Memory B cell (primary cell): ENCODE results near the gene ARRB2.
A peak's percentile ranks its signal among the peaks of the same experiment; 100 is the strongest.
"Not testable (repeated sequence)": the region's sequence is repeated elsewhere in the genome, so short reads cannot be mapped to it uniquely, and the experiment has no call there.

ENCODE experiments used
- ATAC-seq: fragments of 150-1000 bp; cut with Tn5 transposase; 2 replicates; pipeline ENCODE4 v1.10.0; 2021; ENCODE audit warnings: low read depth, mild to moderate bottlenecking, moderate library complexity
- DNase-seq, 2 donors: peaks; one replicate each; pipeline ENCODE4 v3.0.0; 2022; ENCODE audit warnings: low spot score in 2 of 2
- H3K27ac Mint-ChIP-seq: one replicate; pipeline ENCODE4 v1.8.0; 2022; ENCODE audit warnings: mild to moderate bottlenecking, moderate library complexity, mixed read lengths
- H3K27me3 Mint-ChIP-seq: one replicate; pipeline ENCODE4 v1.8.0; 2022; ENCODE audit warnings: mixed read lengths
- H3K36me3 Mint-ChIP-seq: one replicate; pipeline ENCODE4 v1.8.0; 2022; ENCODE audit warnings: mild to moderate bottlenecking, mixed read lengths
- H3K4me1 Mint-ChIP-seq: one replicate; pipeline ENCODE4 v1.8.0; 2022; ENCODE audit warnings: mixed read lengths
- H3K4me3 Mint-ChIP-seq: one replicate; pipeline ENCODE4 v1.8.0; 2022; ENCODE audit warnings: mild to moderate bottlenecking, moderate library complexity, mixed read lengths
- H3K9me3 Mint-ChIP-seq: one replicate; pipeline ENCODE4 v1.8.0; 2022; ENCODE audit warnings: mixed read lengths

ARRB2 gene

GRCh38 chr17:4710693-4711634, 532 bp downstream of the ARRB2 start:
- peak overlapping the region; percentile 96 for H3K4me3 Mint-ChIP-seq
- H3K27me3 Mint-ChIP-seq, result no peaks in the 10 kb centered on the region
- ATAC-seq (no peak), DNase-seq (no peak)
- H3K9me3 Mint-ChIP-seq, result no peaks in the 10 kb centered on the region
- peak overlapping the region; percentile 85 for H3K27ac Mint-ChIP-seq
- no peaks in the 10 kb centered on the region for H3K36me3 Mint-ChIP-seq
- peaks cover 35% of the 10 kb centered on the region for H3K4me1 Mint-ChIP-seq

DNA sequence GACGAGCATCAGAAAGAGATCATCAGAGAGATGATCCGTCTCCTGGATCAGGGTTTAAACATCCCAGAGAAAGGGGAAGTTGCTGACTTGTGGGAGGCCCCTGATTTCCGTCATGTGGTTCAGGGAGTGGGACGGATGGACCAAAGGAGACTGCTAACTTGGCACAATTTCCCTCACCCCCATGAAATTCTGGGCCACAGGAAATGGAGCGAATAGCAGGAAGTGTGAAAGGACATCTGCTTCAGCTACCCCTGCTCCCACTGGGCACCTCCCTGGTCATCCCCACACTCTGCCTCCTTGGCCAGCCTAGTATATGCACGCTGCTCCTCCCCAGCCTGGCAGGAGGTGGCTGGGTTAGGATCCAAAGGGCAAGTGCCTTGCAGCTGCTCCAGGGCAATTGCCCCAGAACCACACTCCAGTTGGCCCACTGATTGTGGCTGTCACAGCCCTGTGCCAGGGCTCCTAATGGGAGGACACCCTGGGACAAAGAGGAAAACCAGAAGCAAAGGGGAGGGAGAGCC, 1.3 kb downstream of the ARRB2 start:
- no peaks in the 10 kb centered on the region for H3K36me3 Mint-ChIP-seq
- ATAC-seq, result no peak
- peak overlapping the region; percentile 85 for H3K27ac Mint-ChIP-seq
- H3K9me3 Mint-ChIP-seq, result no peaks in the 10 kb centered on the region
- H3K27me3 Mint-ChIP-seq, result no peaks in the 10 kb centered on the region
- H3K4me3 Mint-ChIP-seq, result peak overlapping the region; percentile 96
- no peak for DNase-seq
- peaks cover 35% of the 10 kb centered on the region for H3K4me1 Mint-ChIP-seq

- Mint-ChIP-seq H3K27me3 (no peaks in the 10 kb centered on the region), H3K4me1 (peaks cover 35% of the 10 kb centered on the region), H3K36me3 (peaks cover 3% of the 10 kb centered on the region), H3K27ac (no peak overlapping the region), H3K4me3 (no peak overlapping the region), H3K9me3 (no peaks in the 10 kb centered on the region)
- ATAC-seq, result no peak
- no peak for DNase-seq
These were observed 2.1 kb downstream of the ARRB2 start for GRCh38 chr17:4712526-4712925.

- ATAC-seq, H3K27me3 Mint-ChIP-seq, DNase-seq, H3K9me3 Mint-ChIP-seq: not testable (repeated sequence)
- peak overlapping the region; percentile 40 for H3K4me3 Mint-ChIP-seq
- peak overlapping the region; percentile 79 for H3K27ac Mint-ChIP-seq
- peaks cover 34% of the 10 kb centered on the region for H3K4me1 Mint-ChIP-seq
- peaks cover 12% of the 10 kb centered on the region for H3K36me3 Mint-ChIP-seq
These were observed 4.1 kb downstream of the ARRB2 start for GRCh38 chr17:4714340-4715062.

- Mint-ChIP-seq H3K4me1 (peaks cover 30% of the 10 kb centered on the region), H3K4me3 (peak overlapping the region; percentile 40), H3K27me3 (no peaks in the 10 kb centered on the region), H3K36me3 (peaks cover 12% of the 10 kb centered on the region), H3K9me3 (no peaks in the 10 kb centered on the region), H3K27ac (peak overlapping the region; percentile 79)
- no peak for ATAC-seq
- DNase-seq, result no peak
These were observed 4.8 kb downstream of the ARRB2 start for GRCh38 chr17:4715063-4715744.

DNA sequence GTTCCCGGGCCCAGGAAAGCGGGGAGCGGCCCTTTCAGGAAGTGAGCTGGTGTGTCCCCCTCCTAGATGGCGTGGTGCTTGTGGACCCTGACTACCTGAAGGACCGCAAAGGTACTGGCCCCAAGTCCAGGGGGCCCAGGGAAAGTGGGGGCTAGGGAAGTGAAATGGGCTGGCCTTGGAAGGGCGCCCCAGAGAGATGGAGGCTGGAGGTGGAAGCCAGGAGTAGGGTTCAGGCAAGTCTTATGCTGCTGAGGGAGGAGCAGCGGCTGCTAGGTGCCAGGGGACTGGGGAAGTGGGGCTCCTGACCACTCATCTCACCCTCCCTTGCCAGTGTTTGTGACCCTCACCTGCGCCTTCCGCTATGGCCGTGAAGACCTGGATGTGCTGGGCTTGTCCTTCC, 5.6 kb downstream of the ARRB2 start:
- Mint-ChIP-seq H3K27ac (peak overlapping the region; percentile 79), H3K27me3 (no peaks in the 10 kb centered on the region), H3K9me3 (no peaks in the 10 kb centered on the region), H3K36me3 (peaks cover 16% of the 10 kb centered on the region), H3K4me3 (no peak overlapping the region), H3K4me1 (peaks cover 30% of the 10 kb centered on the region)
- ATAC-seq (no peak), DNase-seq (no peak)

DNA sequence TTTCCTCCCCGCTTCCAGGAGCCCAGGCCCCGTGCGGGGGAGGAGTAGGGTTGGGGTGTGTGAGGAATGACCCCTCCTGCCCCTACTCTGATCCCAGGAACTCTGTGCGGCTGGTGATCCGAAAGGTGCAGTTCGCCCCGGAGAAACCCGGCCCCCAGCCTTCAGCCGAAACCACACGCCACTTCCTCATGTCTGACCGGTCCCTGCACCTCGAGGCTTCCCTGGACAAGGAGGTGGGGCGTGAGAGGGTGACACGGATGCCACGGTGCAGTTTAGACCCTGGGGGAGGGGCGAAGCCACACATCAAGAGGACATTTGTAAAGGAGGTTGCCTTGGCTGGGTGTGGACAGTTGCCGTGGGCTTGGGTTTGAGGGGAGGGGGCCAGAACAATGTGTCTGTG, 7.4 kb downstream of the ARRB2 start:
- Mint-ChIP-seq H3K4me1 (peaks cover 23% of the 10 kb centered on the region), H3K27me3 (no peaks in the 10 kb centered on the region), H3K27ac (no peak overlapping the region), H3K4me3 (no peak overlapping the region), H3K9me3 (no peaks in the 10 kb centered on the region), H3K36me3 (peaks cover 16% of the 10 kb centered on the region)
- DNase-seq (no peak), ATAC-seq (no peak)

- Mint-ChIP-seq H3K36me3 (peaks cover 16% of the 10 kb centered on the region), H3K27ac (no peak overlapping the region), H3K4me1 (peaks cover 23% of the 10 kb centered on the region), H3K27me3 (no peaks in the 10 kb centered on the region), H3K4me3 (no peak overlapping the region), H3K9me3 (no peaks in the 10 kb centered on the region)
- ATAC-seq (no peak), DNase-seq (no peak)
These were observed 7.8 kb downstream of the ARRB2 start for GRCh38 chr17:4718276-4718675.

DNA sequence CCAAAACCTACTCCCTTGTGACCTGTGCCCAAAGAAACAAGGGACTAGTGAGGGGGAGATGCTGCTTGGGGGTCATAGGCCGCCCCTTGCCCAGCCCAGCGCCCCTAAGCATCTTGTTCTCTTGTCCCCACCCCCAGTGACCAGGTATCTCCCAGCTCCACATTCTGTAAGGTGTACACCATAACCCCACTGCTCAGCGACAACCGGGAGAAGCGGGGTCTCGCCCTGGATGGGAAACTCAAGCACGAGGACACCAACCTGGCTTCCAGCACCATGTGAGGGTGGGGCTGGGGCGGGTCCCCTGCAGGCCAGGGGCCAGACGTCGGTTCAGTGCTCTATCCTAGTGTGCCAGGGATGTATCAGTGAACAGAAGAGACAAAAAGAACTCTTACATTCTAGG, 8.7 kb downstream of the ARRB2 start:
- no peak overlapping the region for H3K4me3 Mint-ChIP-seq
- H3K27me3 Mint-ChIP-seq, result no peaks in the 10 kb centered on the region
- ATAC-seq (no peak), DNase-seq (no peak)
- H3K27ac Mint-ChIP-seq, result no peak overlapping the region
- H3K36me3 Mint-ChIP-seq, result peaks cover 16% of the 10 kb centered on the region
- H3K9me3 Mint-ChIP-seq, result no peaks in the 10 kb centered on the region
- H3K4me1 Mint-ChIP-seq, result peaks cover 18% of the 10 kb centered on the region

DNA sequence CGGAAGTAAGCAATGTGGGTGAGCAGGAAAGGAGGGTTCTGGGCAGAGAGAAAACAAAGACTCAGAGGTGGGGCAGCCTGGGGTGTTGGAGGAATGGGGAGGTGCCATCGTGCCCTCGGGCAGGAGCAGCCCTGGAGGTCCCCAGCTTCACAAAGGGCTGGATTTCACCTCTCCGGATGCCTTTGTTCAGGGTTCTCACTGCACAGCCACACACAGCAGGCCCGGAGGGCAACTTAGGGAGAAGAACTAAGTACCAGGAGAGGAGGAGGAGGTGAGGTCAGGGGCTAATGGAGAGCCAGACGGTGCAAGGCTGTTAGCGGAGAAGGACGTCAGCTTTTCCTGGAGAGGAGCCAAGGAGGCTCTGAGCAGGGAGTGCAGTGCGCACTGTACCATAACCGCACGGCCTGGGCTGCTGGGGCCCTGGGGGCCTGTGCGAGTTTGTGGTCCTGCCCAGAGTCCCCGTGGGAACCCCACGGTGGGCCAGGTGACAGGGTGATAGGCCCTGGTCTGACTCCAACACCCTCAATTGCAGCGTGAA, 9.3 kb downstream of the ARRB2 start:
- no peaks in the 10 kb centered on the region for H3K9me3 Mint-ChIP-seq
- ATAC-seq (no peak), DNase-seq (no peak)
- H3K36me3 Mint-ChIP-seq, result peaks cover 16% of the 10 kb centered on the region
- H3K4me1 Mint-ChIP-seq, result peaks cover 15% of the 10 kb centered on the region
- no peak overlapping the region for H3K4me3 Mint-ChIP-seq
- no peaks in the 10 kb centered on the region for H3K27me3 Mint-ChIP-seq
- no peak overlapping the region for H3K27ac Mint-ChIP-seq

DNA sequence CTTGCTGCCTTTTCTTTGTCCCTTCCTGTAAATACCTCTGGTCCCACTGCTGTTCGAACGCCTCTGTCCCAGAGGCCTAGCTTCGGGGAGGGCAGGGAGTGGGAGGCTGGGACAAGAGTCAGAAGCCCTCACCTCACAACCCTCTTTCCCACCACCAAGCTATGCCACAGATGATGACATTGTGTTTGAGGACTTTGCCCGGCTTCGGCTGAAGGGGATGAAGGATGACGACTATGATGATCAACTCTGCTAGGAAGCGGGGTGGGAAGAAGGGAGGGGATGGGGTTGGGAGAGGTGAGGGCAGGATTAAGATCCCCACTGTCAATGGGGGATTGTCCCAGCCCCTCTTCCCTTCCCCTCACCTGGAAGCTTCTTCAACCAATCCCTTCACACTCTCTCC, 10.4 kb downstream of the ARRB2 start:
- Mint-ChIP-seq H3K9me3 (no peaks in the 10 kb centered on the region), H3K36me3 (peaks cover 16% of the 10 kb centered on the region), H3K4me1 (peaks cover 8% of the 10 kb centered on the region), H3K4me3 (no peak overlapping the region), H3K27me3 (no peaks in the 10 kb centered on the region), H3K27ac (peak overlapping the region; percentile 81)
- DNase-seq (no peak), ATAC-seq (no peak)

DNA sequence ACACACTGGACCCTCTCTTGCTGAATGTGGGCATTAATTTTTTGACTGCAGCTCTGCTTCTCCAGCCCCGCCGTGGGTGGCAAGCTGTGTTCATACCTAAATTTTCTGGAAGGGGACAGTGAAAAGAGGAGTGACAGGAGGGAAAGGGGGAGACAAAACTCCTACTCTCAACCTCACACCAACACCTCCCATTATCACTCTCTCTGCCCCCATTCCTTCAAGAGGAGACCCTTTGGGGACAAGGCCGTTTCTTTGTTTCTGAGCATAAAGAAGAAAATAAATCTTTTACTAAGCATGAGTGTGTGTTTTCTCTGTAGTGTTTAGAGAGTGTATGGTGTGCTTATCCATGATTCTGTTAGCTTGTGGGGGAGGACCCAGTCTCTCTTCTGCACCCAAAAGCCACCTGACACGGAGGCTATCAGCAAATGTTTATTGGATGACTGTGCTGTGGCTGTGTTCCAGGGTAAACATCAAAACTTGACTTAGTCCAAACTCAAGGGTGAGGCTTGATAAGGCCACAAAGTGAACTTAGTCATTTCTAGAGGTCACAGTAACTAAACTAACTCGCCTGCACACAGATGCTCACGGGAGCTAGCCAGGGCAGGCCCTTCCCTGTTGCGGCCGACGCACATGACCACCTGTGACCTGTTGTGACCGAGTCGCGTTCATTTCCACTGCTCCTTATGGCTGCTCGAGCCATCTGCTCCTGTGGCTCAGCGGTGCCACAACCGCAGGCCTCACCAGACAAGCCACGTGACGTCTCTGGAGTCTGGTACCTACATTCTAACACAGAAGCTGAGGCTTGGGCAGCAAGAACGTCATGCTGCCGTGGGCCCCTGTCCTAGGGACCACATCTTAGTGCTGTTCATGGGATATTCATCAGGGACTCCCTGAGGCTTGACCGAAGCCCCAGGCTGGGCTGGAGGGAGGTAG, 11.0 kb downstream of the ARRB2 start:
- peaks cover 16% of the 10 kb centered on the region for H3K36me3 Mint-ChIP-seq
- ATAC-seq (peak; percentile 92), DNase-seq (peak in 1 of 2 donors; percentile 33)
- no peak overlapping the region for H3K4me3 Mint-ChIP-seq
- H3K27me3 Mint-ChIP-seq, result no peaks in the 10 kb centered on the region
- H3K4me1 Mint-ChIP-seq, result peaks cover 11% of the 10 kb centered on the region
- H3K27ac Mint-ChIP-seq, result peak overlapping the region; percentile 81
- H3K9me3 Mint-ChIP-seq, result no peaks in the 10 kb centered on the region
